ENCODE measurements around the gene TFRC.
"Not testable (repeated sequence)": the region's sequence is repeated elsewhere in the genome, so short reads cannot be mapped to it uniquely, and the experiment has no call there.

TFRC gene

DNA sequence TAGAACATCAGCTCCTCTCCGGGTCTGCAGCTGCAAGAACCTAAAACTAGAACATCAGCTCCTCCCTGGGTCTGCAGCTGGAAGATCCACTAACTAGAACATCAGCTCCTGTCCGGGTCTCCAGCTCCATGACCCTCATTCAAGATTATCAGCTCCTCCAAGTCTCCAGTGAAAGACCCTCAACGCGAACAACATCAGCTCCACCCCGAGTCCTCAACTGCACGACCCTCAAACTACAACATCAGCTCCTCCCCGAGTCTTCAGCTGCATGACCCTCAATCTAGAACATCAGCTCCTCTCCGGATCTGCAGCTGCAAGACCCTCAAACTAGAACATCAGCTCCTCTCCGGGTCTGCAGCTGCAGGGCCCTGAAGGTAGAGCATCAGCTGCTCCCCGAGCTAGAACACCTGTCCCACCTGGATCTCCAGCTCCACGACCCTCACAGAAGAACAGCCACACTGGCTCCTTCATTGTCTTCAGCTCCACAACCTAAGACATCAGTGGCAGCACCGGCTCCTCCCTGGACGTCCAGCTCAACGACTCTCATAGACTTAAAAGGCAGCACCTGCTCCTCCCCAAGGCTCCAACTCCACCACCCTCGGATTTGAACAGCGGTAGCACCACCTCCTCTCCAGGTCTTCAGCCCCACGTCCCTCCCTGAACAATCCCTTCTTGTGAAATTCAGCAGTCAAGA is 77.4 kb downstream of the TFRC start:
- DNase-seq (ENCODE audit: low read depth in 2 of 2), result not testable (repeated sequence)

DNA sequence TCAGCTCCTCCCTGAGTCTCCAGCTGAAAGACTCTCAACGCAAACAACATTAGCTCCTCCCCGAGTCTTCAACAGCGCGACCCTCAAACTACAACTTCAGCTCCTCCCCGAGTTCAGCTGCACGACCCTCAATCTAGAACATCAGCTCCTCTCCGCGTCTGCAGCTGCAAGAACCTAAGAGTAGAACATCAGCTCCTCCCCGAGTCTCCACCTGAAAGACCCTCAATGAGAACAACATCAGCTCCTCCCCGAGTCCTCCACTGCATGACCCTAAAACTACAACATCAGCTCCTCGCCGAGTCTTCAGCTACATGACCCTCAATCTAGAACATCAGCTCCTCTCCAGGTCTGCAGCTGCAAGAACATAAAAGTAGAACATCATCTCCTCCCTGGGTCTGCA is 78.3 kb downstream of the TFRC start:
- DNase-seq (ENCODE audit: low read depth in 2 of 2), result no peak

- not testable (repeated sequence) for DNase-seq (ENCODE audit: low read depth in 2 of 2)
These were observed 79.2 kb downstream of the TFRC start for GRCh38 chr3:196002721-196003120.

GRCh38 chr3:196001240-196001639 is 80.7 kb downstream of the TFRC start:
- DNase-seq (ENCODE audit: low read depth in 2 of 2), result not testable (repeated sequence)

GRCh38 chr3:196000360-196000950 is 81.4 kb downstream of the TFRC start:
- DNase-seq (ENCODE audit: low read depth in 2 of 2), result not testable (repeated sequence)

DNA sequence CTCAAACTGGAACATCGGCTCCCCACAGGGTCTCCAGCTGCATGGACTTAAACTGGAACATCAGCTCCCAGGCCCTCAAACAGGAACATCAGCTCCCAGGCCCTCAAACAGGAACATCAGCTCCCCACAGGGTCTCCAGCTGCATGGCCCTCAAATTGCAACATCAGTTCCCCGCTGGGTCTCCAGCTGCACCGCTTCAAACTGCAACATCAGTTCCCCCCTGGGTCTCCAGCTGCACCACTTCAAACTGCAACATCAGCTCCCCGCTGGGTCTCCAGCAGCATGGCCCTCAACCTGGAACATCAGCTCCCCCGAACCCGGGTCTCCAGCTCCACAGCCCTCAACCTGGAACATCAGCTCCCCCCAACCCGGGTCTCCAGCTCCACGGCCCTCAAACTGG is 82.0 kb downstream of the TFRC start:
- DNase-seq (ENCODE audit: low read depth in 2 of 2), result no peak
